A673 (cell line): ENCODE measurements around the gene HNRNPH3. TPM values are rescaled to one million over a fixed set of nuclear protein-coding genes. Genes with fewer than 3 reads are reported as not detected.

ENCODE experiments used
- BruUV-seq: library from RNA; stranded (reverse); fragments of 400-500 nt; replicated peaks from 2 replicates; lab custom pipeline; 2021; lab: Mats Ljungman, UMichigan
- CTCF ChIA-PET: fragments of 300-600 bp; sonication (Branson Sonifier 250); formaldehyde crosslinking; loops from one replicate; lab custom pipeline; 2022; ENCODE audit warnings: antibody characterized with exemption; lab: Charles Lee
- POLR2A ChIA-PET: fragments of 300-600 bp; sonication (Branson Sonifier 250); formaldehyde crosslinking; loops from one replicate; lab custom pipeline; 2022; ENCODE audit warnings: antibody characterized with exemption; ENCODE audit not compliant: low non-redundant PET; lab: Charles Lee
- DNase-seq: peaks from one replicate; pipeline ENCODE4 v3.0.0-alpha.2; 2015; ENCODE audit warnings: low spot score
- H3K27ac ChIP-seq: fragments of 200-600 bp; sonication (generic); 2 replicates; pipeline ENCODE4 v1.5.1; 2016; ENCODE audit warnings: mixed run types, low read depth, mild to moderate bottlenecking, mixed read lengths, antibody characterized with exemption, low read length; ENCODE audit not compliant: poor library complexity, severe bottlenecking
- H3K27me3 ChIP-seq: fragments of 200-600 bp; sonication (generic); replicated peaks from 2 replicates; pipeline ENCODE4 v1.6.1; 2017; ENCODE audit warnings: mixed run types, low read depth, mild to moderate bottlenecking, mixed read lengths, antibody characterized with exemption, low read length; ENCODE audit not compliant: insufficient read depth, poor library complexity
- H3K36me3 ChIP-seq: fragments of 200-600 bp; sonication (generic); 2 replicates; pipeline ENCODE4 v1.6.1; 2016; ENCODE audit warnings: mixed run types, mild to moderate bottlenecking, mixed read lengths, antibody characterized with exemption, low read length; ENCODE audit not compliant: insufficient read depth, poor library complexity, severe bottlenecking
- H3K4me1 ChIP-seq: fragments of 200-600 bp; sonication (generic); 2 replicates; pipeline ENCODE4 v1.6.1; 2017; ENCODE audit warnings: mixed run types, mild to moderate bottlenecking, mixed read lengths, antibody characterized with exemption, low read length; ENCODE audit not compliant: insufficient read depth, poor library complexity, severe bottlenecking
- H3K4me3 ChIP-seq: fragments of 200-600 bp; sonication (generic); 2 replicates; pipeline ENCODE4 v1.5.1; 2016; ENCODE audit warnings: low read depth, mixed run types, mild to moderate bottlenecking, mixed read lengths, low read length; ENCODE audit not compliant: poor library complexity, severe bottlenecking
- H3K9me3 ChIP-seq: fragments of 200-600 bp; sonication (generic); 2 replicates; pipeline ENCODE4 v1.6.1; 2016; ENCODE audit warnings: mixed run types, low read depth, mild to moderate bottlenecking, mixed read lengths, antibody characterized with exemption, low read length; ENCODE audit not compliant: poor library complexity, severe bottlenecking
- CTCF ChIP-seq: fragments of 300-800, 200-600 bp; sonication (generic); conservative IDR thresholded peaks from 2 replicates; pipeline ENCODE4 v1.5.1; 2017; ENCODE audit warnings: low read depth, mild to moderate bottlenecking, antibody characterized with exemption, low read length, moderate library complexity, mixed read lengths
- EZH2 ChIP-seq: fragments of 200-600 bp; sonication (generic); IDR thresholded peaks from 2 replicates; pipeline ENCODE4 v1.6.1; 2017; ENCODE audit warnings: borderline replicate concordance, low read depth, mild to moderate bottlenecking, mixed read lengths, antibody characterized with exemption, low read length; ENCODE audit not compliant: poor library complexity, severe bottlenecking
- intact Hi-C: fragments of 100-400 bp; cut with micrococcal nuclease; formaldehyde crosslinking; loops from one replicate; pipeline ENCODE4 v1.10.0; 2022; ENCODE audit not compliant: unreplicated experiment
- total RNA-seq: library from RNA; stranded (reverse); gene quantifications from 2 replicates; pipeline ENCODE4 v1.2.3, GENCODE V29; 2021

The HNRNPH3 gene
- total RNA-seq, 1 experiment from 2014 or later, result 251 TPM

GRCh38 chr10:68332259-68333057, 594 bp downstream of the HNRNPH3 start, which contains the start of gene PBLD:
Gene PBLD (minus strand): TSS chr10:68332928. CDS start chr10:68306844, 26,084 bp downstream.
- intact Hi-C loops, result loop anchor here (10.0 kb wide), 1 partner anchor 258 kb away; the partner anchor contains the start of gene HERC4
- peak within 1 kb of the TSS; percentile 94 for H3K4me3 ChIP-seq
- ChIA-PET CTCF (interaction anchor here (1.1 kb wide), 1 partner anchor 120 kb away, joined by 13 read pairs; no protein-coding TSS in a partner anchor), POLR2A (interaction anchor here (0.6 to 0.7 kb wide), 2 partner anchors 15 to 75 kb away, joined by 3 read pairs; no protein-coding TSS in a partner anchor)
- peaks cover 25% of the 10 kb centered on the region for H3K36me3 ChIP-seq
- peak; percentile 91 for DNase-seq
- H3K4me1 ChIP-seq, result peaks cover 55% of the 10 kb centered on the region
- H3K9me3 ChIP-seq, result no peaks in the 10 kb centered on the region
- no peaks in the 10 kb centered on the region for H3K27me3 ChIP-seq
- TF ChIP-seq EZH2 (no peak), CTCF (peak; percentile 62)
- no TSS peak for BruUV-seq
- peak within 1 kb of the TSS; percentile 99 for H3K27ac ChIP-seq

DNA sequence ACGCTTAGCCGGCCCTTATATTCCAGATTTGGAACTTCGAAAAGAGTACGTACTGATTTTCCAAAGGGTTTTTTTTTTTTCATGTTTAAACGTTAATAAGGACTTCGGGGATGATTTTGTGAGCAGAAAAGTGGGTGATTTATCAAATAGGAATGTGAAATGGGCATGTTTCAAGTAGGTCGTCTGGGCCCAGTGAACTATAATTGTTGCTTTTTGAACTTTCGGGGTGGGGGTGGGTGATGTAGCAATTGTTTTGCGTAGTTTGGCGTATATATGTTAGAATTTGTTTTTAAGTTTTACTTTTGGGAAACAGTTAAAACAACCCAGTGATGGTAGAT, 1.2 kb downstream of the HNRNPH3 start:
- Histone ChIP-seq H3K4me1 (peaks cover 49% of the 10 kb centered on the region), H3K27ac (peak overlapping the region; percentile 99), H3K27me3 (no peaks in the 10 kb centered on the region), H3K36me3 (peaks cover 31% of the 10 kb centered on the region), H3K4me3 (peak overlapping the region; percentile 94), H3K9me3 (no peaks in the 10 kb centered on the region)
- ChIA-PET POLR2A (interaction anchor here (0.6 to 0.7 kb wide), 2 partner anchors 14 to 75 kb away, joined by 3 read pairs; no protein-coding TSS in a partner anchor), CTCF (interaction anchor here (1.1 kb wide), 1 partner anchor 120 kb away, joined by 13 read pairs; no protein-coding TSS in a partner anchor)
- intact Hi-C loops, result loop anchor here (10.0 kb wide), 1 partner anchor 258 kb away; the partner anchor contains the start of gene HERC4
- no peak for DNase-seq
- no TSS peak for BruUV-seq
- TF ChIP-seq CTCF (no peak), EZH2 (no peak)

DNA sequence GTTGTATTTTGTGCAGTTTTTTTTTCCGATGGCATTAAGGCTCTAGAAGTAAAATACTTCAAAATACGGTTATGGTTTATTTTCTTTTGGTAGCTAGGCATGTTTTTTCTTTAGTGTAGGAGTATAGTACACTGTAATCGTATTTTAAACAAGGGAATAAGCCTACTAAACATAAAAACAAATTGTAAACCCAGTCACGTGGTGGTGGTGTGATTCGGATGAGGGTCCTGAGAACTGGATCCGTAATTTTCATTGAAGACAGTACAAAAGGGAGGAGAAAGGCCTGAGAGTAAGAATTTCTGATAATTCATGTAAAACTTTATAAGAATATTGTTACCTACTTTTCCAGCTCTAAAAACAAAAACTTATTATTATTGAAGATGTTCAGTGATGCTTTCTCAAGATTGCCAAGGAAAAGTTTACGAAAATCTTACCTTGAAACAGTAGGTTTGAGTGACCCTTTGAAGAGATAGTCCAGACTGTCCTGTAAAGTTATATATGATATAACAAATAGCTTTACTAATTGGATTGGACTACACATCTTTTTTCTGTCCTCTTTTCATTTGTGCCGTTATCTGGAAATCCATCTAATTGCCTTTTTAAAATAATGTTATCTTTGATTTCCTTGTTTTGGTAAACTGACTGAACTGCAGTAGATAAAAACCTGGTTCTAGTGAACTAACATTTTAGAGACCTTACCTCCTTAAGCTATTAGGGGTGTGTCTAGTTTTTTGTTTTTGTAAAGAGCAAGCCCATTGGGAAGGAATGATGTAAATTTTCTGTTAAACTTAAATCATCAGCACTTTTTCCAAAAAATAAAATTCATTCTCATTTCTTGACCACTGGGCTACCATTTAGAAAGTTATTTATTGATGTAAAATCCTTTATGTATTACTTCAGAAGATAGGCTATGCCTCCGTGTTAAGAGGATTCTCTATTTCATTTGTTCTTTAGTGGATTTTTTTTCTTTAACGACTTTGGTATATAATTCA, 1.9 kb downstream of the HNRNPH3 start:
- Histone ChIP-seq H3K27ac (peak overlapping the region; percentile 99), H3K9me3 (no peaks in the 10 kb centered on the region), H3K4me3 (peak overlapping the region; percentile 94), H3K36me3 (peaks cover 38% of the 10 kb centered on the region), H3K4me1 (peaks cover 42% of the 10 kb centered on the region), H3K27me3 (no peaks in the 10 kb centered on the region)
- BruUV-seq, result TSS peak; percentile 39
- ChIA-PET POLR2A (interaction anchor here (0.5 kb wide), 1 partner anchor 12 kb away, joined by 3 read pairs; no protein-coding TSS in a partner anchor), CTCF (interaction anchor here (1.1 kb wide), 1 partner anchor 121 kb away, joined by 13 read pairs; no protein-coding TSS in a partner anchor)
- TF ChIP-seq CTCF, result no peak
- TF ChIP-seq EZH2, result no peak
- no peak for DNase-seq
- intact Hi-C loops, result loop anchor here (10.0 kb wide), 1 partner anchor 259 kb away; the partner anchor contains the start of gene HERC4
